HG02763 (cell line): ENCODE results near the gene IARS2.
"Not testable (repeated sequence)": the region's sequence is repeated elsewhere in the genome, so short reads cannot be mapped to it uniquely, and the experiment has no call there.

ENCODE experiments used
- ATAC-seq: cut with Tn5 transposase; IDR thresholded peaks from one replicate; pipeline ENCODE4 v1.9.1; 2021; ENCODE audit warnings: mild to moderate bottlenecking, moderate library complexity; ENCODE audit not compliant: unreplicated experiment

Gene IARS2

DNA sequence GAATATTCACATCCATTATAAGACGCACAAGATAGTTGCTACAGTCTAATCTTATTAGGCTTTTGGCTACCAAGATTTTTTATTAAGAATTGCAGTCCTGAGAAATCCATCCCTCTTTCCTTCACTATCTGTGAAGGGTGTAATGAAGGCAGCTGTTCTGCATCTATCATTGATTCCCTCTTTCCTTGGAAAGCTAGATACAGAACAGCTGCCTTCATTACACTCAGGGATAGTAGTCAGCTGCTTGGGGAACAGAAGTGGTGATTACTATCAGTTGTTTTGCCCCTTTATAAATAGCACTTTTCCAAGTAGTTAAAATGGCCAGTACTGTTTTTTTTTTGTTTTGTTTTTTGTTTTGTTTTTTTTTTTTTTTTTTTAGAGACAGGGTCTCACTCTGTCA, 70.2 kb downstream of the IARS2 start:
- no peak for ATAC-seq

DNA sequence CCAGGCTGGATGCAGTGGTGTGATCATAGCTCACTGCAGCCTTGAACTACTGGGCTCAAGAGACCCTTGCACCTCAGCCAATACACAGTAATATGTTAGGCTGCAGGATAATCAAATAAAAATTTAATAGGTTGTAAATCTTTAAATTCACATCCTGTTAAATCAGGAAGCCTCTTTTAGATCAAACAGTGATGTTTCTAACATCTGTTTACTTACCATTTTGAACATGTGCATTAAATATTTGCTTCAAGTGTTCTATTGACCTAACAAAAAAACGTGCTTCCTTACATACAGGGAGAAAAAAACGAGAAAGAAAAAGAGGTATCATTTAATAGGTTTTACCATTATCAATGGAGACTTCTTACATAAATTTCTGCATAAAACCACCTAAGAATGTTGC, 70.6 kb downstream of the IARS2 start:
- ATAC-seq = no peak

DNA sequence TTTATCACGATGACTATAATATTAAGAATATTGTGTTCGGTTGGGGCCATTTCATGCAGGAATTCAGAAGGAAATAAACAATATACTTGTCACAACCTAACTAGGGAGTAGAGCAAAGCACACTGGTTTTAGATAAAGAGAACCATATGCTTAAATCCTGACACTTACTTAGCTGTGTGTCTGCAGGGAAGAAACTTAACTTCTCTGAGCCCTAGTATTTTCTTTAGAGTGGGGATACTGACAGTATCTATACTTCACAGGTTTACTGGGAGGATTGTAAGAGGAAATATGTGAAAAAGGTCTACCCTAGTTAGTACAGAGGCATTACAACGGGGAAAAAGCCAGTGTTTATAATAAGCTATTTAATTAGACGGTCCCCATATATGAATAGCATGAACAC, 72.9 kb downstream of the IARS2 start:
- ATAC-seq = no peak

DNA sequence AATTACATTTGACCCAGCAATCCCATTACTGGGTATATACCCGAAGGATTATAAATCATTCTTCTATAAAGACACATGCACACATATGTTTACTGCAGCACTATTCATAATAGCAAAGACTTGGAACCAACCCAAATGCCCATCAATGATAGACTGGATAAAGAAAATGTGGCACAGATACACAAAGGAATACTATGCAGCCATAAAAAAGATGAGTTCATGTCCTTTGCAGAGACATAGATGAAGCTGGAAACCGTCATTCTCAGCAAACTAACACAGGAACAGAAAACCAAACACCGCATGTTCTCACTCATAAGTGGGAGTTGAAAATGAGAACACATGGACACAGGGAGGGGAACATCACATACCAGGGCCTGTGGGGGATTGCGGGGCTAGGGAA, 76.0 kb downstream of the IARS2 start:
- not testable (repeated sequence) for ATAC-seq

DNA sequence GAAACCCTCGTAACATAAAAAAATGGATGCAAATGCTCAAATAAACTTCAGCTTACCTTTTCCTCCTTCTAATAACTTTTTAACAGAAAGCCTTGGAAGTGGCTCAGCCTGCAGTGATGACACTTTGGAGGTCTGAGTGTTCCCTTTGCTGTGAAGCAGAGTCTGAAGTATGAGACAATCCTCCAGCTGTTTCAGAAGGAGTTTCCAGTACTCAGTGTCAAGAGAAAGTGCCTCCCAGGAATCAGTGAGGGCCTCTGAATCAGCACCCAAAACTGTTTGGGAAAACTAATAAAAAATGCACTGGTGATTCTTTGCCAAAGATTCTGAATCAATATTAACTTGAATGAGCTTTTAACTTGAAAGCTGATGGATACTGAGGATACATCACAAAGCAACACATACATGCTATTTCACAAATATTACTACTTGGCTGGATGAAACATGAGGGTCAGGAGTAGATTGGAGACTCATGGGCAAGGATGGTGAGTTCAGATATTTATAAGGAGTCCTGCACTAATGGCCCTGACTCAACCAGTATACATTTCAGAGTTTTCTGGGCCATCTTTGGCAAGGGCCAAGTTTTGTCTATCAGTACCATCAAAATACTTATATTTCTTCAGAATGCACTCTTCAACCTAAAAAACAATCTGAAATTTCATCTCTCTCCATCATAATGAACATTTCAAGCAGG, 77.0 kb downstream of the IARS2 start:
- no peak for ATAC-seq

DNA sequence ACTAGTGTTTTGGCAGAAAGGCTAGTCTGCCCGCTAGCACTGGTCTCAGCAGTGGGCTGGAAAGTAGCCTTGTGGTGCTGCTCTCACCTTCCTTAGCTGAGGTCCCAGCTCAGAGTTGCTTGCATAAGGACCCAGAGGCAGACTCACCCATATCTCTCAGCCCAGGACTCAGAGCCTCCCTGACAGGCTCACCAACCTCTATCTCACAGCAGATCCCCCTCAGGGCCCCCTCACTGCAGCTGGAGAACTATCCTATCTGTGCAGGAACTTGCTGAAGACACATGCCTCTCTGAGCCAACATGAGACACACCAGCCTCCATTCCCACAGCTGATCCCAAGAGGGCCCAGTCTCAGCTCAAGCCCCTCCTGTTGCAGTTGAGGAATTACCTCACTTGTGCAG, 82.6 kb downstream of the IARS2 start:
- no peak for ATAC-seq

DNA sequence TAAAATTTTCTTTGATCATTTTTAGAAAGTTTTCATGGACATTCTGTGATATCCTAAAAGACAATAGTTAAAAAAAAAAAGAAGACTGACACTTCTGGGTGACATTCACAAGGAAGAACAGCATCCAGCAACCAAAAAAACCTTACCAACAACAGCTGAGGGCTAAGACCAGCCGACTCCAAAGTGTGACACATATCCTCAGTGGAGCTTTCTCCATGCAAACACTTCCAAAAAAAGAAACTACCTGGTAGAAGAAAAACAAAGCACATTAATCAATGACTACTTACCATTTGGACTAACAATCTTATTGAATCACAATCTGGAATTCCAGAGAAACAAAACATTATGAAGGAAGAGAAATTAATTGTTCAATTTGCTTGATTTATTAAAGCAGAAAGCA, 88.2 kb downstream of the IARS2 start:
- ATAC-seq = no peak

DNA sequence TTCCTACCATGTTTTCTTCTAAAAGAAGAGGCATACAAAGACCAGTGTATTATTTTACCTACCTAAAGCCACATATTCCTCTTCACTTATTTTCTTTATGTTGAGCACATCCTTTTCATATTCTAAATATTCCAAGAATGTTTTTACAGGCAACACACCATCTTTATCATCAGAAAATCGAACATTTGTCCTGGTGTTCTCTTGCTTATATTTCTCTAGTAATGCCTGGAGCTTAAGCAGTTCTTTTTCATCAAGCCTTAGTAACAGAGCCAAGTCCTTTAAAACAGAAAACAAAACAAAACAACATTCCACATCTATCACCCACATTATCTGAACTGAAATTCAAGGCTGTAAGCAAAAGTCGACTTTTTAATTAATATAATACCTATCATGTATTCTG, 88.7 kb downstream of the IARS2 start:
- ATAC-seq = no peak

DNA sequence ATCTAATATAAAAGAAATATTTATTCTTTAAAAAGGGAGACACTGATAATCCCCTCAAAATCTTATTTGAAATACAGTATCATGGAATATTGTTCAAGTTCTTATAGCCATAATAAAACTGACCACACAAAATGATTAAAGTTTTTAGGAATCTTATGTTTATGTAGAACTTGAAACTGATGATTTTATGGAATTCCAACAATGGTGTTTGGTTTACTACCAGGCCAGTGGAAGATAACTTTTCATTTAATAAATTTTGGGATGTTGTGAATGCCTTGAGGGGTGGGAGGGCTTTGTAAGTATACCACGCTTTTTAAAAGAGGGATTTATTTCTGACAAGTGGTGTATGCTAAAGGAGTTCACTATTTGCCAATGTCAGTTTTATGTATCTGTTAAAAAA, 90.6 kb downstream of the IARS2 start:
- ATAC-seq = no peak

DNA sequence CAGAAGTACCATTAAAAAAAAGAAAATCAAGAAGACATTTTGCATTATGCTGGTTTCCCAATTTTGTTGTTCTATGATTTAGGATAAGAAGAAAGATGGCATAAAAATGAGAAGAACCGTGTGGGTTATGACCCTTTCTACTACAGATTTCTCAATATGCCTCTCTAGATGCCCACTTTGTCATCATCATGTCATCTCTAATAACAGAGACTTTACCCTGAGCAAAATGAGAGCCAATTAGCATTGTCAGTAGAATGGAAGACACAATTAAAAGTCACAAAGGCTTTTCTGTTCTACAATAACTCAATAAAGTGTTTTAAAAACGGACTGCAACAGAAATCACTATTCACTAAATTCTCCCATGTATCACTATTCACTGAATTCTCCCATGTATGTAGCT, 92.8 kb downstream of the IARS2 start:
- ATAC-seq = no peak

DNA sequence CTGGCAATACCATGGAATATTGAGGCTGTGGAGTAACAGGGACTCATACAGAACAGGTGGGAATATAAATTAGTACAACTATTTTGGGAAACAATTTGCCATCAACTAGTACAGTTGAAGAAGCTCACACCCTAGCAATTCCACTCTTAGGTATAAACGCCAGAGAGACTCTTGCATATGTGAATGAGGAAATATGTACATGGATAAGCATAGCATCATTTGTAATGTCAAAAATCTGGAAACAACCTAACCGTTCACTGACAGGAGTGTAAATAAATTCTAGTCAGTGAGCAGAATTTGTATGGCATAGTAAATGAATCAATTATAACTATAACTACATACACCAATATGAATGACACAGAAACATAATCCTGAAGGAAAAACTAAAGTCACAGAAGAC, 94.6 kb downstream of the IARS2 start:
- no peak for ATAC-seq

DNA sequence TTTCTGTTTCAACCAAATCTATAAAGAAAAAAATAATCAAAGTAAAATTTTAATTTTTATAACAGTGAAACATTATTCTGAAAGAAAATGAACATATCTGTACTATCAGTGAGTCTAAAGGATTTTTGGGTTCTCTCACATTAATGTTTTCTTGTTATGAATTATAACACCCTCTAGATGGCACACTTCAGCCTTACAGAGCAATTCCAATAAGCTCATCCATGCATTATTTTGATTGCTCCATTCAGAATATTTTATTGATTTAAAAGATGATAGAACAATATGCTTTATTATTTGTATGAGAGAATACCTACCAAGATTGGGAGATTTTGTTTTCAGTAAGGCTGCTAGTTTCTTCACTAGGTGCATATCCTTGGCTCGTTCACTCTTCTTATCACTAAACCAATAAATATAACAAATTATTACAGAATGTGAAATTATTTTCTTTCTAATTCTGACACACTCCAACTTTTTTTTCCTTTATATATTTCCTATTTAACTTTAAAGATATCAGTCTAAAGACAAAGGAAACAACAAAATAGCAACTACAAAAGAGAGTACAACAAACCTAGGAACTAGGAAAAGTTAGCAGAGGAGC, 95.9 kb downstream of the IARS2 start:
- ATAC-seq = no peak

DNA sequence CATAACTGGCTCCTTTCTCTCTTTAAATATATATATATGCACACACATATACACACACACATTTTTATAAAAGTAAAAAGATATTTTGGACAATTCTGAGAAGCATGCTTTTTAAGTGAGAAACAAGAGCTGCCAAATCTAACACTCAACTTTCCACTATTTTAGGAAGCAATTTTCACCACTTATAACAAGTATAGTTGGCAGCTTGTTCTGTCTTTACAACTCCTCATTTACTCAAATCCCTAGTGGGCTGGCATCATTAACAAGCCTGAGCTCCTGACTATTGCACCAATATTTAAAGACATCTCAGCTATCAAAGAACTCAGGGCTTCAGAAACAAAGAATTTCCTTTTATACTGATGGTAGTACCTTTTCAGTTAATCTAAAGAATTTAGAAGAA, 101.8 kb downstream of the IARS2 start:
- no peak for ATAC-seq
